IPS-NIHi11 (cell line): Measurements from ENCODE around the gene SELP.
"Not testable (repeated sequence)": the region's sequence is repeated elsewhere in the genome, so short reads cannot be mapped to it uniquely, and the experiment has no call there.

Experiments
- DNase-seq: peaks from one replicate; pipeline ENCODE4 v3.0.0; 2012; ENCODE audit warnings: mixed read lengths, low spot score

Gene SELP

DNA sequence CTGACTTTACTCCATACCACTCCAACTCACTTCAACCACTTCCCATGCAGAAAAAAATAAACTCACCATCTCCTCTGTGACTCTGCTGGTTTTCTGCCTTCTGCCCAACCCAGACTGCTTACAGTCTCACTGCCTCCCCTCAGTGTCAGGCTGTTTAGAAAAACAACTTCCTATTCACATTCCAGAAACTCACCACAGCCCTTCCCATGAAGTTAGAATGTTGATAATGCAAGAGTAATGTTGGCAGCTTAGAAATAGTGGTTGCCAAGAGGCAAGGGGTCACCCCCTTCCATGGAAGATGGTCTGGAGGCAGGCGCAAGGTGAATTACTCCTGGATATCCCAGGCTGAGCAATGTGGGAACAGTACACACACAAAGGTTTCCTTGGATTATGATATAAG is at the start of gene SELP:
Gene SELP, minus strand, starts transcription at position 119 of the 400 bp plus-strand sequence. Its CDS starts 50 bp downstream, at position 69.
- DNase-seq = no peak

DNA sequence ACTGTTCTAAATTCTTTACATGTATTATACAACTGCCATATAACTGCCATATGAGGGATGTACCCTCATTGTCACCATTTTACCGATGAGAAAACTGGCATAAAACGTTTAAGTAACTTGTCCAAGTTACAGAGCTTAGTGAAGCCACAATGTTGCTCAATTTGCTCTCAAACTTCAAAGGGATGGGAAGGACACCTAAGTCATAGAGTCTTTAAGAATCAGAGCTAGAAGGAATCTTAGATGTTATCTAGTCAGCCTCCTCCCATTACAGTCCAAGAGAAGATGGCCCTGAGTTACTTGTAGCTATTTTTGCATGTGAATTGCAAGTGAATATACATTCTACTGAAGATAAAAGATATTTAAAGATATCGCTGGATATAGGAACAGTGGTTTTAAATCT is 49.8 kb upstream of the SELP start:
- DNase-seq = no peak

DNA sequence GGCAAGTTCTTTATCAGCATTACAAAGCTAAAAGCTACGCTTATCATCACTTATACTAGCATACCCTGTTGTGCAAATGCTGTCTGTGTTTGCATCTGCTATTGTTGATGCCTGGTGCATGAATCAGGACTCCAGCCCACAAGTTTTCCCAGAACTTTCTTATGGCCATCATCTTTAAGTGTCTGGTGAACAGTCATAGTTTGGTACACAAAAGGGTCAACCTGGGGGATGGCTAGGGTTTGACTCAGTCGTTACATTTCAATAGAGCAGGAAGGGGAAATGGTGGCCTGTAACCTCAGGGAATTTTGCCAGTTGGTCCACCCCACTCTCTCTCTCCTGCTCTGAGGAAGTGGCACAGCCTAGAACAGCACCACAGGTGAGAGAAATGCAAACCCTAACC is 46.1 kb upstream of the SELP start:
- DNase-seq = no peak

DNA sequence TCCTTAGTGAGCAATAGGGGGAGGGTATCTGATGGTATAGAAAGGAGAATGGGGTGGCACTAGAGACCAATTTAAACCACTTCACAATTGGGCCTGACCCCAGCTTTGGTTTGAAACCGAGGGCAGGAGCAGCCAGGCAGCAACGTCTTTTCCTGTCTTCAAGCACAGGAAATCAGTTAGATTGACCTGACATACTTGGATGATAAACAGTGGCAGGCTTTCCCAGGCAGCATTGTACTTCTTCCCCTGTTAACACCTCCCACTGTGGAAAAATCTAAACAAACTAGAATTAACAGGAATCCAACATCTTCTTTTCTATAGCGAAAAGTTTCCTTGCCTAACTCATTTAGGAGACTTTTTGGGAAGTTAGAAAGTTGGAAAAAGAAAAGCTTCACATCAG is 40.9 kb upstream of the SELP start:
- no peak for DNase-seq

DNA sequence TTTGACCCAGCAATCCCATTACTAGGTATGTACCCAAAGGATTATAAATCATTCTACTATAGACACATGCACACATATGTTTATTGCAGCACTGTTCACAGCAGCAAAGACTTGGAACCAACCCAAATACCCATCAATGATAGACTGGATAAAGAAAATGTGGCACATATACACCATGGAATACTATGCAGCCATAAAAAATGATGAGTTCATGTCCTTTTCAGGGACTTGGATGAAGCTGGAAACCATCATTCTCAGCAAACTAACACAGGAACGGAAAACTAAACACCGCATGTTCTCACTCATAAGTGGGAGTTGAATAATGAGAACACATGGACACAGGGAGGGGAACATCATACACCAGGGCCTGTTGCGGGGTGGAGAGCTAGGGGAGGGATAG is 40.3 kb upstream of the SELP start:
- not testable (repeated sequence) for DNase-seq

DNA sequence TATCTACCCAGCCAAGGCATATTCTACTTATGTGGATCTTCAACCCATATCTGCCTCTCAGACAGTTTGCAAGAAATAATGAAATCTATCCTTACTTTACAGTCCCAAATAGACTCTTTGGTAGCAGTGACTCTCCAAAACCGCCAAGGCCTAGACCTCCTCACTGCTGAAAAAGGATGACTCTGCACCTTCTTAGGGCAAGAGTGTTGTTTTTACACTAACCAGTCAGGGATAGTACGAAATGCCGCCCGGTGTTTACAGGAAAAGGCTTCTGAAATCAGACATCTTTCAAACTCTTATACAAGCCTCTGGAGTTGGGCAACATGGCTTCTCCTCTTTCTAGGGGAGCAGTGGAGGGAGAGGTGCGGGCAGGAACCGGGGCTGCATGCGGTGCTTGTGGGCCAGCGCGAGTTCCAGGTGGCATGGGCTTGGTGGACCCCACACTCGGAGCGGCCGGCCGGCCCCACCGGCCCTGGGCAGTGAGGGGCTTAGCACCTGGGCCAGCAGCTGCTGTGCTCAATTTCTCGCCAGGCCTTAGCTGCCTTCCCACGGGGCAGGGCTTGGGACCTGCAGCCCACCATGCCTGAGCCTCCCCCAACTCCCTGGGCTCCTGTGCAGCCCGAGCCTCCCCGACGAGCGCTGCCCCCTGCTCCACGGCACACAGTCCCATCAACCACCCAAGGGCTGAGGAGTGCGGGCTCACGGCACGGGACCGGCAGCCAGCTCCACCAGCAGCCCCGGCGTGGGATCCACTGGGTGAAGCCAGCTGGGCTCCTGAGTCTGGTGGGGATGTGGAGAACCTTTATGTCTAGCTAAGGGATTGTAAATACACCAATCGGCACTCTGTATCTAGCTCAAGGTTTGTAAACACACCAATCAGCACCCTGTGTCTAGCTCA is 38.0 kb upstream of the SELP start:
- DNase-seq = not testable (repeated sequence)

DNA sequence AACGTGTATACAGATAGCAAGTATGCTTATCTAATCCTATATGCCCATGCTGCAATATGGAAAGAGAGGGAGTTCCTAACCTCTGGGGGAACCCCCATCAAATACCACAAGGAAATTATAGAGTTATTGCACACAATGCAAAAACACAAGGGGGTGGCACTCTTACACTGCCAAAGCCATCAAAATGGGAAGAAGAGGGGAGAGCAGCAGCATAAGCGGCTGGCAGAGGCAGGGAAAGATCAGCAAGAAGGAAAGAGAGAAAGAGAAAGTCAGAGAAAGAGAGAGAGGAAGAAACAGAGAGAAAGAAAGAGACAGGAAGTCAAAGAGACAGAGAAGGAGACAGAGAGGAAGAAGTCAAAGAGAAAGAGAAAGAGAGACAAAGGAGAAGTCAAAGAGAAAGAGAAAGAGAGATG is 37.3 kb upstream of the SELP start:
- DNase-seq = not testable (repeated sequence)

- DNase-seq = not testable (repeated sequence)
Observed at GRCh38 chr1:169662680-169663079, 32.8 kb upstream of the SELP start.

DNA sequence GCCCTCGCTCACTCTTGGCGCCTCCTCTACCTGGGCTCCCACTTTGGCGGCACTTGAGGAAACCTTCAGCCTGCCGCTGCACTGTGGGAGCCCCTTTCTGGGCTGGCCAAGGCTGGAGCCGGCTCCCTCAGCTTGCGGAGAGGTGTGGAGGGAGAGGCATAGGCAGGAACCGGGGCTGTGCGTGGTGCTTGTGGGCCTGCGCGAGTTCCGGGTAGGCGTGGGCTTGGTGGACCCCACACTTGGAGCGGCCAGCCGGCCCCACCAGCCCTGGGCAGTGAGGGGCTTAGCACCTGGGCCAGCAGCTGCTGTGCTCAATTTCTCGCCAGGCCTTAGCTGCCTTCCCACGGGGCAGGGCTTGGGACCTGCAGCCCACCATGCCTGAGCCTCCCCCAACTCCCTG is 31.1 kb upstream of the SELP start:
- DNase-seq = not testable (repeated sequence)

- DNase-seq = not testable (repeated sequence)
Observed at GRCh38 chr1:169658777-169659176, 28.9 kb upstream of the SELP start.

GRCh38 chr1:169653873-169654272 is 23.9 kb upstream of the SELP start:
- DNase-seq = no peak

- DNase-seq = no peak
Observed at GRCh38 chr1:169651035-169651434, 21.1 kb upstream of the SELP start.

- no peak for DNase-seq
Observed at GRCh38 chr1:169650551-169650950, 20.6 kb upstream of the SELP start.

DNA sequence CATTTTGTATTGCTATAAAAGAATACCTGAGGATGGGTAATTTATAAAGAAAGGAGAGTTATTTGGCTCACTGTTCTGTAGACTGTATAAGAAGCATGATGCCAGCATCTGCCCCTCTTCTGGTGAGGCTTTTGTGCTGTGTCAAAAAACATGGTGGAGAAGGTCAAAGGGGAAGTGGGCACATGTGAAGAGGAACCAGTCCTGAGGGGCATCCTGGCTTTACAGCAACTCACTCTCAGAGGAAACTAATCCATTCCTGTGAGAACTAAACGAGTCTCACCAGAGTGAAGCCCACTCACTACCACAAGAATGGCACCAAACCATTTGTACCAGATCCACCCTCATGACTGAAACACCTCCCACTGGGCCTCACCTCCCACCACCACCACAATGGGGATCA is 18.8 kb upstream of the SELP start:
- no peak for DNase-seq

DNA sequence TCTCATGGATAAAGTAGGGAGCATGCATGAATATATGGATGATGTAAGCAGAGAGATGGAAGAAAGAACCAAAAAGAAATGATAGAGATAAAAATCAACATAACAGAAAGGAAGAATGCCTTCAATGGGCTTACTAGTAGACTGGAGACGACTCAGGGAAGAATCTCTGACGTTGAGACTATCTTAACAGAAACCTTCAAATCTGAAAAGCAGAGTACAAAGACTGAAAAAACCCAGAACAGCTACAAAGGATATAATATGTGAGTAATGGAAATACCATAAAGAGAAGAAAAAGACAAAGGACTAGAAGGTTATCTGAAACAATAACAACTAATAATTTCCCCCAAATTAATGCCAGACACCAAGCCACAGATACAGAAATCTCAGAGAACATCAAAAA is 18.3 kb upstream of the SELP start:
- DNase-seq = no peak

DNA sequence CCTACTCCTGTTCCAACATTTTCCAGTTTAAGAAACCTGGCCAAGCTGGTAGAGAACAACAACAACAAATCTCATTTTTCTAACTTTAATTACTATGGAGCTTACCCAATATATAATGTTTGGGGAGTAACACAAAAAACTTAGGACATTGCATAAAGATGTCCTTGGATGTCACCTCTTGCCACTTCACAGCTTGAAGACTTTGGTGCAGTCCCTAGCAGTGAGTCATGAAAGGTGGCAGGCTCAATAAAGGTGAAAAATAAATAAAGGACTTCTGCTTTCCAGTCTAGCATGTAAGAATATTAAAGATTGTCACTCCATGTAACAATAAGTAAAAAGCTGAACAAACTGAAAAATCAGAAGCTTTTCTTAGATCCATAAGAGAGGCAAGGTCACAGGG is 17.6 kb upstream of the SELP start:
- DNase-seq = no peak

DNA sequence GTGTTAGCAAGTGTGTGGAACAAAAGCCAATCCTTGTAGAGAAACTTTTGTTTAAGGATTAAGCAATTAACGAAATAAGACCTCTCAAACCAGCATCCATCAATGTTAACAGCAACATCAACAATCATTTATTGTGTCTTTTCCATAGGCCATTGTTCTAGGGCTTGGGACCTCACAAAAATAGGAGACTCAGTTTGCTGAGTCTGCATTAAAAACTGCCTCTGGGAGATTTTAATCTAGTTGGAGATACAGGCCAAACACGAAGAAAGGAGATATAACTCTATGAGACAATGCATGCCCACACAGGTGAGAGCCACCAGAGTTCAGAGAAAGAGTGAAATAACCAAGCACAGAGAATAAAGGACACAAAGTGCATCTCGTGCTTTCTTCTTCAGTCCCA is 14.4 kb upstream of the SELP start:
- no peak for DNase-seq

DNA sequence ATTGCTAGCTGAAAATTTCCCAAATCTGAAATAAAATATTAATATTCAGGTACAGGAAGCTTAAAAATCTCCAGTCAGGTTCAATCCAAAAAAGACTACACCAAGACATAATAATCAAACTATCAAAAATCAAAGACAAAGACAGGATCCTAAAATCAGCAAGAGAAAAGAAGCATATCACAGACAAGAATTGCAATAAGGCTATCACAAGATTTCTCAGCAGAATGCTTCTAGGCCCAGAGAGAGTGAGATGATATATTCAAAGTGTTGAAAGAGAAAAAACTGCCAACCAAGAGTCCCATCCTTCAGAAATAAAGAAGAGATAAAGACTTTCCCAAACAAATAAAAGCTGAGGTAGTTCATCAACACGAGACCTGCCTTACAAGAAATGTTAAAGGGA is 5.0 kb upstream of the SELP start:
- no peak for DNase-seq

DNA sequence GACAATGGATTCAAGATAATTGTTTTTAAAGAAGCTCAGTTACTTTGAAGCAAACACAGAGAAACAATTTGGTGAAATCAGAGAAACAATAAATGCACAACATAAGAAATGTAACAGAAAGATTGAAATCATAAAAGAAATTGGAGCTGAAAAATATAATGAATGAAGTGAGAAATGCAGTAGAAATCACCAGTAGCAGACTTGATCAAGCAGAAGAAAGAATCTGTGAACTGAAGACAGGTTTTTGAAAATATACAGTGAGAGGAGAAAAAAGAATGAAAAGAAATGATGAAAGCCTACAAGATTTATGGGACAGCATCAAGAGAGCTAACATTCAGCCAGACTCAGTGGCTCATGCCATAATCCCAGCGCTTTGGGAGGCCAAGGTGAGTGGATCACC is 4.2 kb upstream of the SELP start:
- no peak for DNase-seq

DNA sequence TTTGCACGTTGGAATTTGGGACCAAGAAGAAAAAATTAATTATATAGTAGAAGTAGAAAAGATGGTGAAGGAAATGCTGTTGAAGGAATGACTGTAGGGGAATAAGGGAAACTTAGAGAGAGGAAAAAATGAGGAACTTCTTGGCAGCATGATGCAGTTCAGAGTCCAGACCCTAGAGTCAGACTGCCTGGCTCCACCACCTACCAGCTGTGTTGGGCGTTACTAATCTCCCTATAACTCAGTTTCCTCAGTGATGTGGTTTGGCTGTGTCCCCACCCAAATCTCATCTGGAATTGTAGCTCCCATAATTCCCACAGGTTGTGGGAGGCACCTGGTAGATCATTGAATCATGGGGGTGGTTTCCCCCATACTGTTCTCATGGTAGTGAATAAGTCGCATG is 1.3 kb upstream of the SELP start:
- DNase-seq = no peak

GRCh38 chr1:169624912-169625311 is 5.0 kb downstream of the SELP start:
- no peak for DNase-seq

DNA sequence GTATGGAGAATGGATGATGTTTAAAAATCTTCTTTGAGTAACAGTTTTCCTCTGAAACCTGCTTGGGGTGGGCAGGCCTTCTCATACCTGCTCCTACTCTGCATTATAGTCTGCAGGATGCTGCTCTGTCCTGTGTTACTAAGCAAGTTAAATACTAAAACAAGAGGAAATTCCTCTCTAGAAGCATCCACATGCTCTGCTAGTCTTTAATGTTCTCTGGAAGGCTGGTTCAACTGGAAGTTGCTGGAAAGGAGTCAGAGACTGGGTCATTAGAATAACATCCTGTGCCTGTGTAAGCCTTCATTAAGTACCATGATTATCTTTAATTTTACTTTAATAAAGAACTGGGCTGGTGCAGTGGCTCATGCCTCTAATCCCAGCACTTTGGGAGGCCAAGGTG is 5.8 kb downstream of the SELP start:
- DNase-seq = no peak

DNA sequence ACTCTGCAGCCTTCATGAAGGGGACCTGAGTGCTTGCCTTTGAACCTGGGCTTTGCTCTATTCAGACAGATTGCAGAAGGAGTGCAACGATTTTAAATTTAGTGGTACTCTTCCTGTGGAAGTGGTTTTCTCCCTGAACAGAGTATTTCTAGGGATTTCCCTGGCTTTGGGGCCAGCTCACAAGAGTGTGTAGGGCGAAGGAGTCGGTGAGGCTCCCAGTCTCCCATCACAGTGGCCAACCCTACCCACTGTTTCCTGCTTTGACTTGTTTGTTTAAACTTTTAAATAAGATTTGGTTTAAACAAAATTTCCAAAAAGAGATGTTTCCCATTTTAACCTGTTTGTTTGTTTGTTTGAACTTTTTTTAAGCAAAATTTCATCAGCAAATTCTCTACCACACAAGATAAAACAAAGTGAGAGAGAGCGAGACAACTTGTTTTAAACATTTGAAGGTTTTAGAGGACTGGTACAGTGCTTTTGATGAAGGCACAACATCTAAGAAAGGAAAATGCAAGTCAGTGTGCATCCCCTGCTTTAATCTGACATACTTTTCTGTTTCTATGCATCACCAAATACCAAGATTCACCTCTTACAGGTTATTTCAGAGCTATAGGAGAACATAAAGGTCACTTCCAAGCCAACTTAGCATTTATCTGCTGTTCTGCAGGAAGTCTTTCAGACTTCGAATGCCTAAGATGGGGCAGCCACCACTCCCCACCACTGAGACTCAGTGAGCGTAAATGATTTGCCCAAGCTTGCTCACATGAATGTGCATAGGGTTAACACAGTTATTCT is 6.6 kb downstream of the SELP start:
- DNase-seq = no peak
